ENCODE results near the gene REL.

DNA sequence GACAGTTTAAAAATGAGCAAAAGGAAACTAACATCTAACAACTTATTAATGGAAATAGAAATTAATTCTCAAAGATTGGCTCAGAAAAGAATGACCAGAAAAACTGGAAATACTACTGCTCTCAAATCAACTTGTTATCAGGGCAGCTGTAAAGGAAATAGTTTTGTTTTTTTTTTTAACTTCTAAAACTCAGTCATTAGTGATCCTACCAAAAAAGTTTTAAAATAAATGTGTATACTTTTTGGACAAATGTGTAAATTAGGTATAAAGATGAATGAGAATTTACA, 84.1 kb downstream of the REL start:
- TF ChIP-seq TOX (CRISPR knock-in tag; IDR thresholded peaks at IDR 0.05; ENCODE audit: borderline replicate concordance), result no peak
- TF ChIP-seq TCF4 (CRISPR knock-in tag; IDR thresholded peaks at IDR 0.05; ENCODE audit: borderline replicate concordance), result no peak
- TF ChIP-seq, protein P1, sequence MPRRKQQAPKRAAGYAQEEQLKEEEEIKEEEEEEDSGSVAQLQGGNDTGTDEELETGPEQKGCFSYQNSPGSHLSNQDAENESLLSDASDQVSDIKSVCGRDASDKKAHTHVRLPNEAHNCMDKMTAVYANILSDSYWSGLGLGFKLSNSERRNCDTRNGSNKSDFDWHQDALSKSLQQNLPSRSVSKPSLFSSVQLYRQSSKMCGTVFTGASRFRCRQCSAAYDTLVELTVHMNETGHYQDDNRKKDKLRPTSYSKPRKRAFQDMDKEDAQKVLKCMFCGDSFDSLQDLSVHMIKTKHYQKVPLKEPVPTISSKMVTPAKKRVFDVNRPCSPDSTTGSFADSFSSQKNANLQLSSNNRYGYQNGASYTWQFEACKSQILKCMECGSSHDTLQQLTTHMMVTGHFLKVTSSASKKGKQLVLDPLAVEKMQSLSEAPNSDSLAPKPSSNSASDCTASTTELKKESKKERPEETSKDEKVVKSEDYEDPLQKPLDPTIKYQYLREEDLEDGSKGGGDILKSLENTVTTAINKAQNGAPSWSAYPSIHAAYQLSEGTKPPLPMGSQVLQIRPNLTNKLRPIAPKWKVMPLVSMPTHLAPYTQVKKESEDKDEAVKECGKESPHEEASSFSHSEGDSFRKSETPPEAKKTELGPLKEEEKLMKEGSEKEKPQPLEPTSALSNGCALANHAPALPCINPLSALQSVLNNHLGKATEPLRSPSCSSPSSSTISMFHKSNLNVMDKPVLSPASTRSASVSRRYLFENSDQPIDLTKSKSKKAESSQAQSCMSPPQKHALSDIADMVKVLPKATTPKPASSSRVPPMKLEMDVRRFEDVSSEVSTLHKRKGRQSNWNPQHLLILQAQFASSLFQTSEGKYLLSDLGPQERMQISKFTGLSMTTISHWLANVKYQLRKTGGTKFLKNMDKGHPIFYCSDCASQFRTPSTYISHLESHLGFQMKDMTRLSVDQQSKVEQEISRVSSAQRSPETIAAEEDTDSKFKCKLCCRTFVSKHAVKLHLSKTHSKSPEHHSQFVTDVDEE (CRISPR knock-in tag; IDR thresholded peaks at IDR 0.05), result no peak
- TF ChIP-seq GLIS3 (CRISPR knock-in tag; IDR thresholded peaks at IDR 0.05), result no peak
- TF ChIP-seq, protein P2, sequence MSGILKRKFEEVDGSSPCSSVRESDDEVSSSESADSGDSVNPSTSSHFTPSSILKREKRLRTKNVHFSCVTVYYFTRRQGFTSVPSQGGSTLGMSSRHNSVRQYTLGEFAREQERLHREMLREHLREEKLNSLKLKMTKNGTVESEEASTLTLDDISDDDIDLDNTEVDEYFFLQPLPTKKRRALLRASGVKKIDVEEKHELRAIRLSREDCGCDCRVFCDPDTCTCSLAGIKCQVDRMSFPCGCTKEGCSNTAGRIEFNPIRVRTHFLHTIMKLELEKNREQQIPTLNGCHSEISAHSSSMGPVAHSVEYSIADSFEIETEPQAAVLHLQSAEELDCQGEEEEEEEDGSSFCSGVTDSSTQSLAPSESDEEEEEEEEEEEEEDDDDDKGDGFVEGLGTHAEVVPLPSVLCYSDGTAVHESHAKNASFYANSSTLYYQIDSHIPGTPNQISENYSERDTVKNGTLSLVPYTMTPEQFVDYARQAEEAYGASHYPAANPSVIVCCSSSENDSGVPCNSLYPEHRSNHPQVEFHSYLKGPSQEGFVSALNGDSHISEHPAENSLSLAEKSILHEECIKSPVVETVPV (CRISPR knock-in tag; IDR thresholded peaks at IDR 0.05), result no peak
- no peak for TF ChIP-seq RARB (CRISPR knock-in tag; IDR thresholded peaks at IDR 0.05)
- TF ChIP-seq, protein P3, sequence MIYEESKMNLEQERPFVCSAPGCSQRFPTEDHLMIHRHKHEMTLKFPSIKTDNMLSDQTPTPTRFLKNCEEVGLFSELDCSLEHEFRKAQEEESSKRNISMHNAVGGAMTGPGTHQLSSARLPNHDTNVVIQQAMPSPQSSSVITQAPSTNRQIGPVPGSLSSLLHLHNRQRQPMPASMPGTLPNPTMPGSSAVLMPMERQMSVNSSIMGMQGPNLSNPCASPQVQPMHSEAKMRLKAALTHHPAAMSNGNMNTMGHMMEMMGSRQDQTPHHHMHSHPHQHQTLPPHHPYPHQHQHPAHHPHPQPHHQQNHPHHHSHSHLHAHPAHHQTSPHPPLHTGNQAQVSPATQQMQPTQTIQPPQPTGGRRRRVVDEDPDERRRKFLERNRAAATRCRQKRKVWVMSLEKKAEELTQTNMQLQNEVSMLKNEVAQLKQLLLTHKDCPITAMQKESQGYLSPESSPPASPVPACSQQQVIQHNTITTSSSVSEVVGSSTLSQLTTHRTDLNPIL (CRISPR knock-in tag; IDR thresholded peaks at IDR 0.05; ENCODE audit: low read depth), result no peak

Data from SK-N-SH treated with all-trans-retinoic acid at 6 μM for 48 hours (cell line).